KOPT-K1 (cell line): ENCODE results near the gene GRK5.

Experiments
- H3K27ac ChIP-seq: fragments of 200-600 bp; sonication (generic); 2 replicates; pipeline ENCODE4 v1.5.1; 2016; ENCODE audit warnings: antibody characterized with exemption, mild to moderate bottlenecking, low read depth, low read length; ENCODE audit not compliant: poor library complexity, severe bottlenecking
- H3K36me3 ChIP-seq: fragments of 200-600 bp; sonication (generic); 2 replicates; pipeline ENCODE4 v1.5.1; 2017; ENCODE audit warnings: antibody characterized with exemption, mild to moderate bottlenecking, low read length, moderate library complexity; ENCODE audit not compliant: insufficient read depth
- H3K9me3 ChIP-seq: fragments of 200-600 bp; sonication (generic); 2 replicates; pipeline ENCODE4 v1.5.1; 2017; ENCODE audit warnings: antibody characterized with exemption, low read length, mild to moderate bottlenecking; ENCODE audit not compliant: insufficient read depth, poor library complexity, severe bottlenecking

Gene GRK5

GRCh38 chr10:119208553-119208940 lies 1.2 kb downstream of the GRK5 start:
- Histone ChIP-seq H3K27ac (peak overlapping the region; percentile 92), H3K36me3 (no peaks in the 10 kb centered on the region), H3K9me3 (no peaks in the 10 kb centered on the region)

GRCh38 chr10:119209035-119209735 lies 1.8 kb downstream of the GRK5 start:
- peak overlapping the region; percentile 92 for H3K27ac ChIP-seq
- H3K9me3 ChIP-seq = no peaks in the 10 kb centered on the region
- H3K36me3 ChIP-seq = no peaks in the 10 kb centered on the region

GRCh38 chr10:119209736-119210355 lies 2.5 kb downstream of the GRK5 start:
- H3K9me3 ChIP-seq = no peaks in the 10 kb centered on the region
- H3K36me3 ChIP-seq = no peaks in the 10 kb centered on the region
- H3K27ac ChIP-seq = peak overlapping the region; percentile 92

- Histone ChIP-seq H3K27ac (peak overlapping the region; percentile 92), H3K36me3 (no peaks in the 10 kb centered on the region), H3K9me3 (no peaks in the 10 kb centered on the region)
Measured at GRCh38 chr10:119210633-119211032, 3.3 kb downstream of the GRK5 start.

GRCh38 chr10:119211176-119211575 lies 3.8 kb downstream of the GRK5 start:
- H3K9me3 ChIP-seq = no peaks in the 10 kb centered on the region
- H3K27ac ChIP-seq = peak overlapping the region; percentile 92
- H3K36me3 ChIP-seq = no peaks in the 10 kb centered on the region

- H3K36me3 ChIP-seq = no peaks in the 10 kb centered on the region
- H3K9me3 ChIP-seq = no peaks in the 10 kb centered on the region
- peak overlapping the region; percentile 92 for H3K27ac ChIP-seq
Measured at GRCh38 chr10:119211625-119212441, 4.5 kb downstream of the GRK5 start.

- Histone ChIP-seq H3K9me3 (no peaks in the 10 kb centered on the region), H3K27ac (peak overlapping the region; percentile 42), H3K36me3 (no peaks in the 10 kb centered on the region)
Measured at GRCh38 chr10:119215371-119215770, 8.0 kb downstream of the GRK5 start.

- Histone ChIP-seq H3K9me3 (no peaks in the 10 kb centered on the region), H3K27ac (peak overlapping the region; percentile 42), H3K36me3 (no peaks in the 10 kb centered on the region)
Measured at GRCh38 chr10:119216127-119216526, 8.8 kb downstream of the GRK5 start.

- Histone ChIP-seq H3K36me3 (no peaks in the 10 kb centered on the region), H3K9me3 (no peaks in the 10 kb centered on the region), H3K27ac (no peak overlapping the region)
Measured at GRCh38 chr10:119217401-119217800, 10.0 kb downstream of the GRK5 start.

- no peak overlapping the region for H3K27ac ChIP-seq
- H3K36me3 ChIP-seq = no peaks in the 10 kb centered on the region
- no peaks in the 10 kb centered on the region for H3K9me3 ChIP-seq
Measured at GRCh38 chr10:119217991-119218490, 10.7 kb downstream of the GRK5 start.

GRCh38 chr10:119219871-119220270 lies 12.5 kb downstream of the GRK5 start:
- no peaks in the 10 kb centered on the region for H3K9me3 ChIP-seq
- no peak overlapping the region for H3K27ac ChIP-seq
- H3K36me3 ChIP-seq = no peaks in the 10 kb centered on the region

- H3K9me3 ChIP-seq = no peaks in the 10 kb centered on the region
- H3K27ac ChIP-seq = no peak overlapping the region
- no peaks in the 10 kb centered on the region for H3K36me3 ChIP-seq
Measured at GRCh38 chr10:119221201-119221600, 13.8 kb downstream of the GRK5 start.

GRCh38 chr10:119221666-119222065 lies 14.3 kb downstream of the GRK5 start:
- Histone ChIP-seq H3K36me3 (no peaks in the 10 kb centered on the region), H3K27ac (no peak overlapping the region), H3K9me3 (no peaks in the 10 kb centered on the region)

GRCh38 chr10:119222537-119222936 lies 15.2 kb downstream of the GRK5 start:
- H3K9me3 ChIP-seq = no peaks in the 10 kb centered on the region
- no peak overlapping the region for H3K27ac ChIP-seq
- H3K36me3 ChIP-seq = no peaks in the 10 kb centered on the region

GRCh38 chr10:119222966-119223386 lies 15.6 kb downstream of the GRK5 start:
- no peaks in the 10 kb centered on the region for H3K36me3 ChIP-seq
- H3K9me3 ChIP-seq = no peaks in the 10 kb centered on the region
- H3K27ac ChIP-seq = no peak overlapping the region
